Stomach (tissue), 4 donors: ENCODE measurements around the gene CBLL2.

Source experiments
- CTCF ChIP-seq, 7 experiments: fragments of 450-650 bp in 4 of 7; fragments of 200-600 bp in 3 of 7; sonication (generic) in 3 of 7; IDR thresholded peaks; one replicate each; pipeline ENCODE4 v1.5.1; 2016 to 2019; ENCODE audit warnings: antibody characterized with exemption in 7 of 7, control low read depth in 2 of 7, mild to moderate bottlenecking in 1 of 7
- POLR2A ChIP-seq, 4 donors: fragments of 450-650 bp; IDR thresholded peaks; one replicate each; pipeline ENCODE4 v1.6.1; 2016; ENCODE audit warnings: antibody characterized with exemption in 4 of 4, control low read depth in 2 of 4, mild to moderate bottlenecking in 1 of 4, moderate library complexity in 1 of 4

DNA sequence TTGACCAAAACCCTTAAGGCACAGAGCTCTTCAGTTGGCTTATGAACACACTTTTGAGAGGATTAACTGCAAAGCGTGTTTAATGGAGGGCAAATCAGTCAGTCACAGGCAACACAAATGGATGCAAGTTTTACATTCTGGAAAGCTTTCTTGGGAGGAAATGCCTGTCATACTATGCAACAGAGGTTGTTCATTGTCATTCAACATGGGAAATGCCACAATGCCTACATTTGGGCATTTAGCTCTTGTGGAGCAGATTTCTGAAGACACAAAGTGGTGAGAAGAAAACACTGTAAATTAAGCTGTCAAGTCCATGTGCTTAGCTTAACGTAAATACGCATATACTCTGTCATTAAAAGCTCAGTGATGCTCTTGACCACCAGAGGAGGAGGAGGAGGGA, 41.1 kb downstream of the CBLL2 start:
- TF ChIP-seq CTCF (IDR thresholded peaks at IDR 0.05): no peak
- TF ChIP-seq POLR2A (IDR thresholded peaks at IDR 0.05): no peak
